Measurements from ENCODE around the gene CEMP1.

Gene CEMP1

GRCh38 chr16:2500430-2500917, 30.7 kb downstream of the CEMP1 start:
- no peak for DNase-seq

GRCh38 chr16:2499890-2500429, 31.2 kb downstream of the CEMP1 start:
- no peak for DNase-seq

GRCh38 chr16:2499454-2499853, 31.8 kb downstream of the CEMP1 start:
- no peak for DNase-seq

GRCh38 chr16:2498531-2499253, 32.5 kb downstream of the CEMP1 start:
- DNase-seq: no peak

GRCh38 chr16:2497695-2498484, 33.3 kb downstream of the CEMP1 start:
- no peak for DNase-seq

- DNase-seq: no peak
Observed at GRCh38 chr16:2497116-2497630, 34.0 kb downstream of the CEMP1 start.

GRCh38 chr16:2496223-2497115, 34.7 kb downstream of the CEMP1 start:
- DNase-seq: no peak

- DNase-seq: no peak
Observed at GRCh38 chr16:2495041-2495440, 36.2 kb downstream of the CEMP1 start.

- no peak for DNase-seq
Observed at GRCh38 chr16:2494616-2495015, 36.6 kb downstream of the CEMP1 start.

GRCh38 chr16:2493605-2494004, 37.6 kb downstream of the CEMP1 start:
- no peak for DNase-seq

GRCh38 chr16:2492292-2492691, 38.9 kb downstream of the CEMP1 start:
- DNase-seq: no peak

- DNase-seq: no peak
Observed at GRCh38 chr16:2490190-2491105, 40.8 kb downstream of the CEMP1 start.

- DNase-seq: no peak
Observed at GRCh38 chr16:2489581-2489980, 41.6 kb downstream of the CEMP1 start.

- DNase-seq: no peak
Observed at GRCh38 chr16:2487903-2488531, 43.2 kb downstream of the CEMP1 start.

GRCh38 chr16:2487517-2487842, 43.7 kb downstream of the CEMP1 start:
- DNase-seq: no peak

- DNase-seq: no peak
Observed at GRCh38 chr16:2486645-2487516, 44.3 kb downstream of the CEMP1 start.

GRCh38 chr16:2485811-2486507, 45.2 kb downstream of the CEMP1 start:
- DNase-seq: no peak

GRCh38 chr16:2484898-2485508, 46.2 kb downstream of the CEMP1 start:
- DNase-seq: no peak

Data from NCI-H2081 (cell line).